ENCODE measurements around the gene PLAAT5.
A peak's percentile ranks its signal among the peaks of the same experiment; 100 is the strongest.

The PLAAT5 gene

DNA sequence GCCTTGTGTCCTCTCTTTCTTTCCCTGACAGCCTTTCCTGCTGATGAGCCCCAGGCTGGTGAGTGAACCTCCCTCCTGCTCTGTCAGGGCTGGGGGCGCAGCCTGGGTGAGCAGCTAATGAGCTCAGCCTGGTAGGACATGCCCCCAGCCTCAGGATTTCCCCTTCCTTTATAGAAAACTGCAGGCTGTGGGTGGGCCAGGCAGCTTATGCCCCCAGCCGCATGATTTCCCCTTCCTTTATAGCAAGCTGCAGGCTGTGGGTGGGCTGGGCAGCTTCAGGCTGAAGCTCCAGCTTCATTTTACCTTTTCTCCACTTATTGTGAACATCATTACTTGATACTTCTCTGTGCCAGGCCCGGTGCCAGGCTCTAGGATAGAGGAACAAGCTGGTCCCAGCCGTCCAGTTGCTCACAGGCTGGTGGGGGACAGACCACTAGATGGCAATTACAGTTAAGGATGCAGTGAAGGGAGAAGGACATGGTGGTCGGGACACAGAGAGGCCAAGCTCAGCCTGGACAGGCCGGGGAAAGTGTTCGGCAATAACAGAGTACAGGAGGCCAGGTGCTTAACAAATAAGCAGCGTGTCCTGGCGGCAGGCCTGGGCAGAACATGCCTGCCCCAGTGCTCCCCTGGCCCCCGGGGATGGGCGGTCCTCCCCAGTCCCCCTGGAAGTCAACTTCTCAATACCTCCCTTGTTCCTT is 20.2 kb upstream of the PLAAT5 start:
- DNase-seq: no peak

DNA sequence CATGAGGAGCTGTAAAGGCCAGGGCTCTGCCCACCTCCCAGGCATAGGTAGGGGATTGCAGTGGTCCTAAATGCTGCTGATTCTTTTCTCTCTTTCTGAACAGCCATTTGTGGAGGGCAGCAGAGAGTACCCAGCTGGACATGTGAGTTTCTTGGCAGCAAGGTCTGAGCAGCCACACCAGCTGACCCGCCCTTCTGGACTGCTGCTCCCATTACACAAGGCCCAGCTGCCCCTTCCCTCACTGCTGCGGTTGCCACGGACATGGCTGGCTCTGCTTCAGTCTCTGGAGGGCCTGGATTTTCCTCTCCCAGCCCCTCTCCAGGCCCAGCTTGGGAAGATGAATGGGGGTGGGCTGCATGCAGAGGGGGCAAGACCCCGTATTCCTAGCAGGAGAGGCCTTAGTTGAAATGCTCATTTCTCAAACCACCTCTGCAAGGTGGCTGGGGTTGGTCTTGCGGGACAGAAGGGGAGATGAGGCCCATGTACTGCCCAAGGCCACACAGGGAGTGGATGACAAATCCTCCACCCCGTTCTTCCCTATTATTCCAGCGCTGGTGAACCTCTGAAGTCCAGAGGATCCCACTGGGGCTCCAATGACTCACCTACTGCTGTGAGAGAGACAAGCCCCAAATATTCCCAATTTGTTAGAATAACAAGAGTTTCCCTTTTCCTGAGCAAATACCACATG is 19.5 kb upstream of the PLAAT5 start:
- DNase-seq: peak; percentile 53

DNA sequence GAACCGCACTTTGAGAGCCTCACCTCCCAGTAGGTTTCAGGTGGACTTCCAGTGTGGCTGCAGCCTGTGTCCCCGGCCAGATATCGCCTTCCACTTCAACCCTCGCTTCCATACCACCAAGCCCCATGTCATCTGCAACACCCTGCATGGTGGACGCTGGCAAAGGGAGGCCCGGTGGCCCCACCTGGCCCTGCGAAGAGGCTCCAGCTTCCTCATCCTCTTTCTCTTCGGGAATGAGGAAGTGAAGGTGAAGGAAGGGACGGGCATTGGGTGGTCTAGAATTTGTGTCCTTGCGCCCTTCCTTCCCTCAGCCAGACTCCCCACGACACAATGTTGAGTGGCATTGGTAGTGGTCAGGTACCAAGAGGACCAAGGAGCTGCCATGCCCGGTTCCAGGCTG is 17.8 kb upstream of the PLAAT5 start:
- no peak for DNase-seq

DNA sequence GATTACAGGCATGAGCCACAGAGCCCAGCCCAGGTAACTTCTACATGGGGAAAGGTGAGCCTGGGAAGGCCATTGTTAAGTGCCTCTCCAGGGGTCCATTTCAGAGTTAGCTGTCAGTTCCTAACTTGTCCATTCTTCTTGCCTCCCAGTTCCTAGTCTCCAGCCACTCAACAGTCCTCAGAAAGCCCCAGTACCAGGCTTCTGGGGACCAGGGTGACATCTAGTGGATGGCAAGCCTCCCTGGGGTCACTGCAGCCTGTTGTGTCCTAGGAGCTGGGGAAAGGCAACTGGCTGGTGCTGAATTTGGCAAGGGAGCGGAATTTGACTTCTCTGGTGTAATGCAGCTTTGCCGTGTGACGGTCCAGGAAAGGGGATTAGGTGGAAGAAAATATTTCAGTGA is 17.0 kb upstream of the PLAAT5 start:
- DNase-seq: no peak

DNA sequence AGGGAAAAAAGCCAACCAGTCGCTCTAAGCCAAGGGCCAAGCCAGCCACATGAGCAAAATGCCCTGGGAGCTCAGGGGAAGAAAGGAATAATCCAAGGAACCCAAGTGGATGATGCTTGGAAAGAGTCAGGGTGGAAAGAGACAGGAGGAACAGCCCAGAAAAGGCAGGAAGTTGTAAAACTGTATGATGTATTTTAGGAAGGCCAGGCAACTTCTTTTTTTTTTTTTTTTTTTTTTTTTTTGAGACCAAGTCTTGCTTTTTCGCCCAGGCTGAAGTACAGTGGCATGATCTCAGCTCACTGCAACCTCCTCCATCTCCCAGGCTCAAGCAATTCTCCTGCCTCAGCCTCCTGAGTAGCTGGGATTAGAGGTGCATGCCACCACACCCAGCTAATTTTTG is 16.5 kb upstream of the PLAAT5 start:
- no peak for DNase-seq

DNA sequence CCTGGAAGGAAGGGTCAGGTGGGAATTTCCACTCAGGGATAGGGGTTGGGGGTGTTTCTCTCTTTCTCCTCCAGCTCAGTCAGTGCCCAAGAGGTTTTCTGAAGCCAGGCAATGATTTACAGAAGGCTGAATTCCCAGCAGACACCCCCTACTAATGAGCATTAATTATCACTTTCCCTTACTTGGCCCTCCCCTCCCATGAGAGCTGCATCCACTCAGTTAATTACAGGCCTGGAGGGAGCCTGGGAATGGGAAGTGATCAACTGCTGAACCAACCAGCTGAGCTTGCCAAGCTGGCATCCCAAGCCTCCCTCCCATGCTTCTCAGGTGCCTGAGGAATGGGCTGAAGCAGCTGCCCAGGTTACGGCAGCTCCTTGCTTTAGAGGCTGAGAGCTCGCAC is 15.9 kb upstream of the PLAAT5 start:
- DNase-seq: no peak

DNA sequence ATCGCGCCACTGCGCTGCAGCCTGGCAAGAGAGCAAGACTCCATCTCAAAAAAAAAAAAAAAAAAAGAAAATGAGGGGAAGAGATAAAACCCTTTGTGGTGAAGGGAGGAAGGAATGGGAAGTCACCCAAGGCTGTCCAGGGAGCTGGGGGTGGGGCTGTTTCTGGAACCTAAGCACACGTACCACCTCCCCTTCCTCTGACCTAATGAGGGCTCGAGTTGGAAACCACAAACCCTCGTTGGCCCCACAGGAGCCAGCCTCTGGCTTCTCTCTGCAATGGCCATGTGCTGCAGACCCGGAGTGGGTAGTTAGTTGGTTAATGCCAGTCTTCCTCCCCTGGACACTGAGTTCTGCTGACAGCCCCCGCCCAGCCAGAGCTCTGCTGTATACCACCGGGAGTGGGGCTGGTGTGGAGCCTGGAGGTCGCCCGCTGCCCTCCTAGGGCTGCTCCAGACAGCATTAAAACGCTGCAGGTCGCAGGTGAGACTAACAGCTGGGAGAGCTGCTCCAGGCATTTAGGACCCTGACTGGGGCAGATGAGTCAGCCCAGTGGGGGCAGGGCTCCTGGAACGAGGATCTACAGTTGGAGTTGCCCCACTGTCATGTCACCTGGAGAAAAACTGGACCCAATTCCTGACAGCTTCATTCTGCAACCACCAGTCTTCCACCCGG is 15.0 kb upstream of the PLAAT5 start, which contains the start of gene LGALS12:
LGALS12 (plus strand) TSS at position 228 of the 672 bp plus-strand sequence; CDS start at position 603, 375 bp downstream.
- DNase-seq: no peak

DNA sequence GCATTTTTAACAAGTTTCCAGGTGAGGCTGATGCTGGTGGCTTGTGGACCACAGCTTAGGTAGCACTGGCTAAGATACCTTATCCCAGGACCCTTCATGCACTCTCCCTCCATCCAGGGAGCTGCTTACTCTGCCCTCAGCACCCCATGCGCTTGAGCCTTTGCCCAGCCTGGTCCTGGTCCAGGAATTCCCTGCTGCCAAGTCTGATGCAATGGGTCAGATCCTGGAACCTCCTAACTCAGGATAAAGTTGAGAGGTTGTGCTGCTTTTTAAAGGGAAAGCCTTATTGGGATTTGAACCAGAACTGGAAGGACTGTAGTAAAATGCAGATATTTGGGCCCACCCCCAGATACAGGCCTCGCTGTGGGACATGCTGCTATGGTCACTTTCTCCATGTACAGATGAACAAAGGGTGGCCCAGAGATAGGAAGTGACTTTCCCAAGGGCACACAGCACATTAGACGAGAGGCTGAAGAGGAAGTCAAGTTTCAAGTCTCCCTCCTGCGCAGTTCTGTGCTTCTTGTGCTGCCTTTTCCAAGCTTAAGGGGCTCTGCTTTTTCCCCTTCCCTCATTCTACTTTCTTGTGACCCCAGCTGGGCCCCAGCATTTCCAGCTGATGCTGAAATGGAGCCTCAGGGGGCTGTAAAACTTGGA is 14.1 kb upstream of the PLAAT5 start:
- no peak for DNase-seq

DNA sequence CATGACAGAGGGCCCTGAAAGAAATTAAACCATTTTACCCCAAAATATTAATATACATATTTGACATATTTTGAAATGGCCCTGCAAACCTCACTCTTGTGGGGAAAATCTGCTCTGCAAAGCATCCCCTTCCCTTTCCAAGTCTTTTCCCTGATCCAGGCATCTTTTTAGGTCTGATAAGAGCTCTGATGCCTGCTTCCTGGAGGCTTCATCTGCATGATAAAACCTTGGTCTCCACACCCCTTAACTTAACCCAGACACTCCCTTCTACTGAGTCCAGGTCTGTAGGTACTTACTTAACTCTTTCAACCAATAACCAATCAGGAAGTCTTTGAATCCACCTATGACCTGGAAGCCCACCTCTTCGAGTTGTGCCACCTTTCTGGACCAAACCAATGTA is 13.1 kb upstream of the PLAAT5 start:
- no peak for DNase-seq

DNA sequence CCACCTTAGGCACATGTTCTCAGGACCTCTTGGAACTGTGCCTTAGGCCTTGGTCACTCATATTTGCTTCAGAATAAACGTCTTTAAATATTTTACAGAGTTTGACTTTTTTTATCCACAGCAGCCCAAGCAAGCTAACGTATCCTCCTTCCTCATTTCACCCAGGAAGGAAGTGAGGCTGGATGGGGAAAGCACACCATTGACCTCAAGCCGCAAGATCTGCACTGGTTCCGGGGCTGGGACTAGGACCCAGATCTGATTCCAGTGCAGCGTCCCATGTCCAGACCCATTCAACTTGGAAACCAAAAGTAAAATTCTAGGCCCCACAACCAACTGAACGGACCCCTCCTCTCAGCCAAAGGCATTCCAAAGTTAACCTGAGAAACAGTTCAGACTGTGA is 12.5 kb upstream of the PLAAT5 start:
- no peak for DNase-seq

DNA sequence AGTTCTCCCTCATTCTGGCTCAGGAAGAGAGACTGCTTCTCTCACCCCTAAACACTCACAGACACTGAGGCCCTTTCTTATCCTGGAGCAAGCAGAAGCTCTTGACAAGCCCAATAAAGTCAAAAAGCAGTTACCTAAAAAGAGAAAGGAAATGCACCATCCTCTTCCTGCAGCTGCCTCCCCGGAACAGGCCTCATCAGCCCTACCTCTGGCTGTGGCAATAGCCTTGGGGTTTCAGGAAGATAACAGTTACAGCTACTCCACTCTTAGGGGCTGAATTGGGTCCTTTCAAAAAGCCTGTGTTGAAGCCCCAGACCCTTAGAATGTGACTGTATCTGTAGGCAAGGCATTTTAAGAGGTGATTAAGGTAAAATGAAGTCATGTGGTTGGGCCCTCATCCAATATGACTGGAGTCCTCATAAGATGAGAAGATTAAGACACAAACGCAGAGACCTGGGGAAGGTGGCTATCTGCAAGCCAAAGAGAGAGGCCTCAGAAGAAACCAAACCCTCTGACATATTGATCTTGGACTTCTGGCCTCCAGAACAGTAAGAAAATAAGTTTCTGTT is 11.4 kb upstream of the PLAAT5 start:
- DNase-seq: no peak

DNA sequence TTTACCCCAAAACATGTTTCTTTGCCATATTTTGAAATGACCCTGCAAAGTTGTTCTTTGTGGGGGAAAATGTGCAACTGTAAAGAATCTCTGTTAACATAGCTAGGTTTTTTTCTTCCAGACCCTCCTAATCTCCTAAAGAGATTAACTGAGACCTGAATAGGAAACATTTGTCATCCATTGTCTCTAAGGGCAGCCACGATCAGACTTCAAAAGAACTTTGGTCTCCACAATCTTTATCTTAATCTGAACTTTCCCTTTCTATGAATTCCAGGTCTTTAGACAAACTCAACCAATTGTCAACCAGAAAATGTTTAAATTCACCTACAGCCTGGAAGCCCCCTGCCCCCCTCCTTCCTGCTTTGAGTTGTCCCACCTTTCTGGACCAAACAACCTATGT is 10.3 kb upstream of the PLAAT5 start:
- DNase-seq: no peak

DNA sequence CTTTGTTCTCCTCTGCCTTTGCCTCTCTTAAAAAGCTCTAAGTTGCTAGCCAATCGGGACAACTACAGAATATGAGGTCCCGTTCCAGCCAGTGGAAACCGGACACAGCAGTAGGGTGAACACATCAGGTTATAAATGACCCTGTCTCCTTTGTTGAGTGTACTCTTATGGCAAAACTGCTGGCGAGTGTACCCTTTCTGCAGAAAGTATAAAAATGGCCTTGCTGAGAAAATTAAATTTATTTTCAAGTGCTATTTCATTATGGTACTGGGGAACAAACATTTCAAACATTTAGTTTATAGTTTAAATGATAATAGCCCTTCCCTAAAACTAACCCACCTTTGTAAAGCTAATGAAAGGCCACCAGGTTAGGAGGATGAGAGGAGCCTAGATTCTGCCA is 8.9 kb upstream of the PLAAT5 start:
- DNase-seq: no peak

DNA sequence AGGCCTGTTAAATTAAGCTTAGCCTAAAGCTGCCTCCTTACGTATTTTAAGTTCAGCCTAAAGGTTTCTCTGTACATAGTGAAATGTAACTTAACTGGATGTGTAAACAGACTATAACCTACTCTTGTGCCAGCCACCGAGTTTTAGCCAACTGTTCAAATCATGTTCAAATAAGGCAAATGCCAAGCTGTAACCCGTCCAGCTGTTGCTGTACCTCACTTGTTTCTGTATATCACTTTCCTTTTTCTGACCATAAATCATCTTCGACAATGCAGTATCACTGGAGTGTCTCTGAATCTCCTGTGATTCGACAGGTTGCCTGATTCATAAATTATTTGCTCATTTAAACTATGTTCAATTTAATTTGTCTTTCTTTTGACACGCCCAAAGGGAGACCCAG is 4.0 kb upstream of the PLAAT5 start:
- no peak for DNase-seq

DNA sequence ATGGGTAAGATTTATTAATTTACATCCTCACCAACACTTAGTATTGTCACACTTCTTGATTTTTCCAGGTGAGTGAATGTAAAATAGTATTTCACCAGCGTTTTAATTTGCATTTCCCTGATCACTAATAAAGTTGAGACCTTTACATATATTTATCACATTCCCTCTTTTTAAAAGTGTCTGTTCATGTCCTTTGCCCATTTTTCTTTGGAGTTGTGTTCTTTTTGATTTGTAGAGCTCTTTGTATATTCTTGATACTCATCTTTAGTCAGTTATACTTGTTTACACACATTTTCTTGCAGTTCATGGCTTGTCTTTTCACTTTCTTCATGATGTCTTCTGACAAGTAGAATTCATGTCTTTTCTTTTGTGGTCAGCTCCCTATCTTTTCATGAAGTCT is 2.2 kb upstream of the PLAAT5 start:
- no peak for DNase-seq

DNA sequence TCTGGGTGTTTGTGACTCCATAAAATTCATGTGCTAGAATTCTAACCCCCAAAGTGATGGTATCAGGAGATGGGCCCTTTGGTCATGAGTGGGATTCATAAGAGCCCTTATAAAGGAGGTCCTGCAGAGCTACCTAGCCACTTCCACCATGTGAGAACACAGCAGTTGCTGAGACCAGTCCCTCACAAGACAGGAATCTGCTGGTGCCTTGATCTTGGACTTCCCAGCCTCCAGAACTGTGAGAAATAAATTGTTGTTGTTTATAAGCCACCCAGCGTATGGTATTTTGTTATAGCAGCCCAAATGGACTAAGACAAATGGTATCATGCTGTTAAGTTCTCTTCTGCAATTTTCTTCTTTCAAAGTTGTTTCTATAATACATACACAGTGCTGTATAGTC is 1.5 kb upstream of the PLAAT5 start:
- DNase-seq: no peak

DNA sequence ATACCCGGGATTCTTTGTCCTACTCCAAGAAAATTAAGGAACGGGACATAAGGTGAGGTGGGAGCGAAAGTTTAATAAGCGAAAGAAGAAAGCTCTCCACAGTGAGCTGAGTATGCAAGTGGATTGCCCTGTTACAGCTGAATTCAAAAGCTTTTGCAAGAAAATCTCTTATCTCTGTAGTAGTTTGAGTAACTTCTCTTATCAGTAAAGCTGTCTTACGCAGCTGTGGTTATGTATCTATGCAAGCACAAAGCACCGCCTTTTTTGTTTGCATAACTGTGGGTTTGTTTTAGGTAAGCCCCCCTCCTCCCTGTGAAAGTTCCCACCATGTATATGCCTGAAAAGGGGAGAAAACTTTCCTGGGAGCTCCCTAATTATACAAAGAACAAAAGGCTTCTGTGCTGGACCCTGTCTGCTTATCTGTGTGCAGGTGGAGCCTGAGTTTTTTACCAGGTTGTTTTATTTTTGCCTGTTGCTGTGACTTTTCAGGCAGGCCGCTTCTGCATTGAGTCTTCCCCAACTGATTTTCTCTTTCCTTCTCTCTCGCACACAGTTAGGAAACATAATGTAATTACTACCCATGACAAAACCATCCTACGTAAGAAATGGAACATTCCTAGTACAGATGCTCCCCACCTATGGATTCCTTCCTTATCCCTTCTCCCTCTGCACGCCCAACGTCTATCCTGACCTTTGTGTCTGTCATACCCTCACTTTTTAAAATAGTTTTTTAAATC is 837 bp upstream of the PLAAT5 start:
- DNase-seq: no peak

DNA sequence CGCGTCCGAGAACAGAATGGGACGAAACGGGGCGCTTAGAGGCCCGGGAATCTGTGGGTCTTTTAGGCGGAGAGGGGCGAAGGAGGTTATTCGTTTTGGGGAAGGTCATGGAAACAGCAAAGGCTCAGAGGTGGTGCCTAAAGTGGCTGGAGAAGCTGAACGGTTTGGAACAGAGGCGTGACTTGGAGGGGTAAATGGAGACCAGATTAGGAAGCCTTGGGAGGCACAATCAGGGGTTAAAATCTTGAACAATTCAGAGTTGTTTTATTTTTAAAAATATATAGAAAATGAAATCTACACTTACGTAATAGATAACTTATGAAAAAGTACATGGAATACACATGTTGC is 247 bp upstream of the PLAAT5 start:
- no peak for DNase-seq

DNA sequence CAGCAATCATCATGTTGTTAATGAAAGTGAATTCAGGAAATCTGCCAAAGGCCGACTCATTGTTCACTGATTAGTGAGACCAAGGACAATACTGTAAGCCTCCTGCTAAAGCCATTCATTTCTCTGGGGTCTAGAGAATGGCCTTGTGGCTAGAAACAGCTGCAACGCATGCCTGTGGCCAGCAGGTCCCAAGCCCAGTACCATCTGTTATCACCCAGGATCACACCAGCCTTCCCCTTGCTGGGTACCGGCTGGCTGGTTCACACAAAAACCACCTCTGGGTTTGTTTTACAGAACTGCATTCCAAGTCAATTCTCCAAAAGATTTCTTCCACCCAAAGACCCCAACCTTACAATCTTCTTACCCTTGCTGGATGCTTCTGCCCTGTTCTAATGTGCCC is 1.1 kb downstream of the PLAAT5 start:
- peak; percentile 49 for DNase-seq

DNA sequence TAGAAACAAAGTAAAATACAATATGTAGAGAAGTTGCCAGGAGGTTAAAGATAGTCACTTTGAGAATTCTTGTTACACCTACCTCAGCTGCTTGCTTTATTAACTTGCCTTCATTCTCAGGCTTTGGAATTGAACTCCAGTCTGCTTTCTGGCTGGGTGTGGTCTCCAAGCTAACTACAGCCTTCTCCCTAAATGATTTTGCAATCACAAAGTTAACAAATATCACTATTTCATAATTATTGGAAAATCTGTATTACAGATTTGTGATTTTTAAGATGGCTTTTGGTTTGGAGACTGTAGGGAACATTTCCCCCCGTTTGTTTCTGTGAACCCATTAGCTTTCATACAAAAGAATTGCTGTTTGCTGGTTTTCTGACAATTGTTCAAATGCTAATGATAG is 2.2 kb downstream of the PLAAT5 start:
- DNase-seq: no peak

DNA sequence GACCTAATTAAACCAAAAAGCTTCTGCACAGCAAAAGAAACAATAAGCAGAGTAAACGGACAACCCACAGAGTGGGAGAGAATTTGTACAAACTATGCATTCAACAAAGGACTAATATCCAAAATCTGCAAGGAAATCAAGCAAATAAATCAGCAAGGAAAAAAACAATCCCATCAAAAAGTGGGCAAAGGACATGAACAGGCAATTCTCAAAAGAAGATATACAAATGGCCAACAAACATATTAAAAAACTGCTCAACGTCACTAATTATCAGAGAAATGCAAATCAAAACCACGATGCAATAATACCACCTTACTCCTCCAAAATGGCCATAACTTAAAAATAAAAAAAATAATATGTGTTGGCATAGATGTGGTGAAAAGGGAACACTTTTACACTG is 5.2 kb downstream of the PLAAT5 start:
- DNase-seq: no peak

DNA sequence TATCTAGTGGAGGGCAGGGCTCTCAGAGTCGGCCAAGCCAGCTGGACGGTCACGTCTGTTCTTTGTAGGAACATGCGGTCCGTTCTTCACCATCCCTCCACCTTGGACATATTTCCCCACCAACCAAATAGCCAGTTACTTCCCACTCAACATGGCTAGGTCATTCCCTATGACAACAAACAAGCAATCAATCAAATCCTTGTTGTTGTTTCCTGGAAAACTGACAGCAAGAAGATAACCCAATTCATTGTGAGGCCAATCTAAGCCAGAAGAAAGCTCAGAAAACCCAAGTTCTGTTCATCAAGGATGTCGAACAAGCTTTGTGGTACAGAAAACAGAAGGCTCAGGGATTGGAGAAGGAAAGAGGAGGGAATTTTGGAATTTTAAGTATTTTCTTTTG is 10.9 kb downstream of the PLAAT5 start:
- no peak for DNase-seq

DNA sequence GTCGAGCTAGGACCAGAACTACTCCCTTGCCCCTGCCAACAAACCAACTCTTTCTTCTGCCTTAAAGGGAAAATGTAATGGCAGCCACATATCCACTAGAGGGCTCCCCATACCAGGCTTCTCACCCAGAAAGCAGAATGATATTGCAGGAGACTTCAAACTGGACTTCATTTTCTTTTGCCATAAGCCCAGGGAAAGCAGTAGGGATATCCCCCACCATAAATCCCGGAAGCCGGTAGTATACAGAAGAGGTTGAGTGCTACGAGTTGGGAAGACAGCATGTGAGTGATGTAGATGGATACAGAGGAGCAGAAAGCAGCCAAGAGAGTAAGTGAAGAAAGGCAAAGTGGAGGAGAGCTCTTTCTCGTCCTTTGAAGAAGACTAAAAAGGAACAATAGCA is 12.1 kb downstream of the PLAAT5 start:
- DNase-seq: peak; percentile 75

Data from EL (cell line).